AG04450 (cell line): Measurements from ENCODE around the gene LRP5. TPM values are rescaled to one million over a fixed set of nuclear protein-coding genes. Genes with fewer than 3 reads are reported as not detected.
"Not testable (repeated sequence)": the region's sequence is repeated elsewhere in the genome, so short reads cannot be mapped to it uniquely, and the experiment has no call there.

Source experiments
- CTCF ChIA-PET: fragments of 300-600, 350-600 bp; formaldehyde crosslinking; extraction: SDS; loops from one replicate; lab custom pipeline; 2022; ENCODE audit warnings: antibody characterized with exemption, inconsistent platforms; lab: Charles Lee
- POLR2A ChIA-PET: fragments of 350-600 bp; formaldehyde crosslinking; extraction: SDS; loops from one replicate; lab custom pipeline; 2021; ENCODE audit warnings: antibody characterized with exemption, inconsistent platforms; lab: Yijun Ruan, JAX
- DNase-seq: peaks from one replicate; pipeline ENCODE4 v3.0.0-alpha.2; 2011; ENCODE audit warnings: low read depth, low spot score
- H3K27ac ChIP-seq: one replicate; pipeline ENCODE4 v1.5.1; 2012; ENCODE audit warnings: low read depth, low read length, control low read depth
- H3K27me3 ChIP-seq: one replicate; pipeline ENCODE4 v1.6.0; 2012; ENCODE audit warnings: low read length; ENCODE audit not compliant: control insufficient read depth, insufficient read depth
- H3K4me3 ChIP-seq: 2 replicates; pipeline ENCODE4 v1.5.1; 2011; ENCODE audit warnings: mild to moderate bottlenecking, low read depth, low read length, control low read depth
- H3K9me3 ChIP-seq: 2 replicates; pipeline ENCODE4 v1.5.1; 2012; ENCODE audit warnings: low read length; ENCODE audit not compliant: control insufficient read depth, insufficient read depth
- CTCF ChIP-seq: IDR thresholded peaks from 2 replicates; pipeline ENCODE4 v1.5.1; 2011; ENCODE audit warnings: low read depth, low read length, control low read depth, inconsistent platforms
- polyA plus RNA-seq: library from polyadenylated mRNA; depleted of rRNA; stranded (reverse); fragments of >200 nt; gene quantifications from 2 replicates; pipeline ENCODE4 v1.2.3, GENCODE V29; 2011

Gene LRP5
- polyA plus RNA-seq, 1 experiment, result 4.9 TPM

GRCh38 chr11:68431984-68432645, 119.7 kb downstream of the LRP5 start:
- CTCF ChIA-PET, result interaction anchor here (1.4 kb wide), 1 partner anchor 175 kb away, joined by 3 read pairs; no protein-coding TSS in a partner anchor
- no peak for DNase-seq
- TF ChIP-seq CTCF, result no peak
- Histone ChIP-seq H3K4me3 (no peak overlapping the region), H3K9me3 (peaks cover 16% of the 10 kb centered on the region), H3K27ac (no peak overlapping the region), H3K27me3 (no peaks in the 10 kb centered on the region)
- POLR2A ChIA-PET, result no interaction called here

- H3K27me3 ChIP-seq, result no peaks in the 10 kb centered on the region
- POLR2A ChIA-PET, result no interaction called here
- DNase-seq, result no peak
- CTCF ChIA-PET, result no interaction called here
- no peak overlapping the region for H3K4me3 ChIP-seq
- TF ChIP-seq CTCF, result no peak
- peaks cover 15% of the 10 kb centered on the region for H3K9me3 ChIP-seq
- H3K27ac ChIP-seq, result no peak overlapping the region
Observed at GRCh38 chr11:68432874-68433273, 120.5 kb downstream of the LRP5 start.

GRCh38 chr11:68433541-68433940, 121.2 kb downstream of the LRP5 start:
- POLR2A ChIA-PET, result no interaction called here

GRCh38 chr11:68434159-68434558, 121.8 kb downstream of the LRP5 start:
- POLR2A ChIA-PET, CTCF ChIA-PET, DNase-seq, H3K27me3 ChIP-seq, H3K4me3 ChIP-seq, H3K27ac ChIP-seq, H3K9me3 ChIP-seq: not testable (repeated sequence)

More at GRCh38 chr11:68433541-68433940, 121.2 kb downstream of the LRP5 start:
- TF ChIP-seq CTCF, result no peak
- no peak overlapping the region for H3K4me3 ChIP-seq
- CTCF ChIA-PET, result no interaction called here
- peaks cover 11% of the 10 kb centered on the region for H3K9me3 ChIP-seq
- H3K27ac ChIP-seq, result no peak overlapping the region
- DNase-seq, result no peak
- H3K27me3 ChIP-seq, result no peaks in the 10 kb centered on the region

GRCh38 chr11:68436162-68436888, 123.9 kb downstream of the LRP5 start:
- no peak for DNase-seq
- Histone ChIP-seq H3K9me3 (no peaks in the 10 kb centered on the region; the same call in 1 of the 2 replicates), H3K4me3 (no peak overlapping the region), H3K27ac (no peak overlapping the region), H3K27me3 (no peaks in the 10 kb centered on the region)
- CTCF ChIA-PET, result no interaction called here
- POLR2A ChIA-PET, result interaction anchor here (0.6 kb wide), 1 partner anchor 444 kb away, joined by 5 read pairs; no protein-coding TSS in a partner anchor
- TF ChIP-seq CTCF, result no peak
